ENCODE results near the gene SMG6.

The SMG6 gene

GRCh38 chr17:2076087-2076984 lies 227.2 kb downstream of the SMG6 start:
- no peak for DNase-seq (ENCODE audit: low read depth)

- no peak for DNase-seq (ENCODE audit: low read depth)
Observed at GRCh38 chr17:2075336-2076086, 228.1 kb downstream of the SMG6 start.

GRCh38 chr17:2074919-2075318 lies 228.7 kb downstream of the SMG6 start:
- no peak for DNase-seq (ENCODE audit: low read depth)

DNA sequence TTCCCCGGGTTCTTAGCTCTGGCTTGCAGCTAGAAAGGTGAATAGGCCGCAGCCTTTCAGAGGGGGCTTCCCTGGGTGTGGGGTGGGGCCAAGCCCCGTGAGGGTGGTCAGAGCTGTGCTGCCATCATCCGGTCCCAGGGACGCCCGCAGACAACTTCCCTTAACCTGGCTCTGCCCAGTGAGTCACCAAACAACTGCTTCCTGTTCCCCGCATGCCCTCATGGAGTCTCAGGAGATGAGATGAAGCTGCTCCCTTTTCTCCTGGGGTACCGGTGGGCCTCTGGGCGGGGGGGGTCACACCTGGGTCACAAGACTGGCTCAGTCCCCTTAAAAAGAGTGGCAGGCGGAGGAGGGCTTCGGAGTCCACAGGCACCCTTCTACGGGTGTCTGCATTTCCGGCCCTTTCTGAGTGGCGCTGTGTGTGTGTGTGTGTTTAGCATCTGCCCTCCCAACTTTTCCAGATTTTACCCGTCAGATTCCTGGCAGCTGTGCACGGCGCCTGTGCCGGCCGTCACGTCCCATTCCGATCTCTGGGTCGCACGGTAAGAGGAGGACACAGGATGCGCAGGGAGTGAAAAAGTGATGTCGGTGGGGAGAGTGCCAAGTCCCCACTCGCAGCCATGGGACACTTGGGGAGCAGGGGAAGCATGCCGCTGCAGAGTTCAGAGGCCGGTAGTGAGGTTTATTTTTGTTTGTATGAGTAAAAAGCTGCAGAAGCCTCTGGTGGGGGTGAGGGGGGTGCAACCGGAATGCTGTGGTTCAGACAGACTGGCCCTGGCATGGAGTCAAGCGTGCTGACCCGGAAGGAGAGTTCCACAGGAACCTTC lies 231.9 kb downstream of the SMG6 start:
- no peak for DNase-seq (ENCODE audit: low read depth)

GRCh38 chr17:2071024-2071385 lies 232.6 kb downstream of the SMG6 start:
- DNase-seq (ENCODE audit: low read depth) = no peak

DNA sequence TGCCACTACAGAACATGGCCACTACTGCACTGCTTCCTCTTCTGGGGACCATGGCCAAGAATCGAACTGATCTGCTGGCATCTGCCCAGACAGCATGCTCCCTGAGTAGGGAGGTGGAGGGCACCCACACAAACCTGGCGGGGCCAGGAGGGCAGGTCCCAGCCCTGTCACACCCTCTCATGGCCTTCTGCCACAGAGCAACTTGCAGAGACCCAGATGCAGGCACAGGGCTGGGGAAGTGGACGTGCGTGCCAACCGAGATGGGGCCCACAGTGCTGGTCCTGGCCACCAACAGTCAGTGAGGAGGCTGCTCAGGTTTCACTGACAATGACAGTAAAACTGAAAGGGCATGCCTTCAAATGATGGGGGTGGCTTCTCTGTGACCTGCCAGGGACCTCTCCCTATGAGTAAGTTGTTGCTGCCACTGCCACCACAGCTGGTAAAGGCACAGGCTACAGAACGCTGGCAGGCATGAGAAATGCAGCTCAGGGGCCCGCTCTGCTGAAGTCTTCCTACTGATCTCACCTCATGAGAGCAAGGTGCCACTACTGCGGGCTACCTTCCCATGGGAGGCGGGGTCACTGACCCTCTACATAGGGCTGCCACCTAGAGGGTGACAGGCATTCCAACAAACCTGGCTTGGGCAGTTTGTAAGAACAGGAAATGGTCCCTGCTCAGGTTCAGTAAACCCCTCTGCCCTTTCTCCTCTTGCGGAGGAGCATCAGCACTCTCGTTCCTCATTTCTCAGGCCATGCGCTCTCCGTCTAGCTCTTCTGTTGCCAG lies 233.2 kb downstream of the SMG6 start:
- DNase-seq (ENCODE audit: low read depth) = peak; percentile 65

GRCh38 chr17:2068519-2069051 lies 235.0 kb downstream of the SMG6 start:
- no peak for DNase-seq (ENCODE audit: low read depth)

DNA sequence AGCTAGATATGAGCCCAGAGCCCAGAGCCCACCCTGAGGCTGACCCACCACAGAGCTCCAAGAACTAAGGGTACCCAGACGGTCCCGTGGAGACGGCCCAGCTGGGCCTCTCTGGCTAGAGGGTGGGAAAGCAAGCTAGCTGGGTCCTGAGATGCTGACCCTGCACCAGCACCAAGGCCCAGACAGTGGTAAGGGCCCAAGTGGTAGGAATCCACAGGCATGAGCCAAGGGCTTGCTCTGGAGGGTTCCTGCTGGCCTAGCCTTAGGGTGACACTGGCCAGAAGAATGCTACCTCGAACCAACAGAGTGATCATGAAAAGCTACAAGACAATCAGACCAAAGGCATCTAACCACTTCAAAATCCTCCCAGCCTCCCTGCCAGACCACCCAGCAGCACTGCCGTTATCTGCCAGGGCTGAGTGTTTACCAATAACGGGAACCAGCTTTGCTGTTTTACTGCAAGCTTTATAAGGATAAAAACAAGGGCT lies 235.5 kb downstream of the SMG6 start:
- DNase-seq (ENCODE audit: low read depth) = no peak

- no peak for DNase-seq (ENCODE audit: low read depth)
Observed at GRCh38 chr17:2067608-2068024, 236.0 kb downstream of the SMG6 start.

DNA sequence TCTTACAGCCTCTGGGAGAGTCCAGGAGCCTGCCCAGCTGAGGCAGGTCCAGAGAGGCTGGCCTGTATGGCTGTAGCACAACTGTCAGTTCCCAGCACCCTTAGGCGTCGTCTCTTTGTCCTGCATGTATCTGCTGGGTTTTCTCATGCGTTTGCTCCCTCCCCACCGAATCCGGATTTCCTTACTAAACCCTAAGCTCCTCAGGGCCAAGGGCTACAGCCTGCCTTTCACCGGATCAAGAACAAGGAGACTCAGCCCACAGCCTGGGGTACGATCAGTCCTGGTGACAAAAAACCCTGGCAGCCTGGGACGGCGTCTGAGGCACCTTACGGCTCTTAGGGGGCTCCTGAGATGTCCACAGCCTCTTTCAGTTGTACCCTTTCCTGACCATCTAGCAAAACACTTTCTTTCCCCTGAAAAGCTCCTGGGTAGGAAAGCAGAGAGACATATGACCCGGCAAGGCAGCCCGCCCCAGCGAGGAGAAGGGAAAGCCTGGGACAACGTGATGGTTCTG lies 236.5 kb downstream of the SMG6 start:
- DNase-seq (ENCODE audit: low read depth) = no peak

DNA sequence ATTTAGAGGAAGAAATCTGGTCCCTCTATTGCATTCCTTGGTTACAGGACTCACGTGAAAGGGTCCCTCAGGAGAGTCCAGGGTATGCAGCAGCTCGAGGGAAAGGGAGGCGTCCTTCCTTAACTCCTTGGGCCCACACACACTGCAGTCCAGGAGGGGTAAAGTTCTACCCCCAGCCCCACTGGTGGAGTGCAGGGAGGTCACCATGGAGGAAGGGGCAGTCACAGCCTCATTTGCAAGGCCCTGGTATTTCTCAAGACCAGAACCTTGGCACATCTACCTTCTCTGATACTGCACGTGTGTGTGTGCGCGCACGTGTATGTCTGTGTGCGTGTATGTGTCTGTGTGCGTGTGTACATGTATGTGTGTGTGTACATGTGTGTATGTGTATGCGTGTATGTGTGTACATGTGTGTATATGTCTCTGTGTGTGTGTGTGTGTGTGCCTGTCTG lies 237.6 kb downstream of the SMG6 start:
- DNase-seq (ENCODE audit: low read depth) = no peak

- DNase-seq (ENCODE audit: low read depth) = no peak
Observed at GRCh38 chr17:2064980-2065785, 238.4 kb downstream of the SMG6 start.

GRCh38 chr17:2064520-2064971 lies 239.0 kb downstream of the SMG6 start:
- DNase-seq (ENCODE audit: low read depth) = no peak

DNA sequence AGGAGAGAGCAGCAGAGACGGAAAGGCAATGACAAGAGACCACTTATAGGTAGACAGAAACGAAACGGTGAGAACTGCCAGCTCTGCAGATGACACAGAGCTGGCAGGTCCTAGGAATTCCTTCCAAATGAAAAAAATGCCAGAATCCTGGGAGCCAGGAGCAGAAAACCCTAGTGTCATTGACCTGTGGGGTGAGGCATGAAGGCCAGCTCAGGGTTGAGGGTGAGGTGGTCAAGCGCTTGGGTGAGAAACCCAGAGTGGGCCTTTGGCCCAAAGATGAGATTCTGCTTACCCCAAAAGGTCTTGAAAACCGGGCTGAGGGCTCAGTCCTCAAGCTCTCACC lies 239.5 kb downstream of the SMG6 start:
- no peak for DNase-seq (ENCODE audit: low read depth)

DNA sequence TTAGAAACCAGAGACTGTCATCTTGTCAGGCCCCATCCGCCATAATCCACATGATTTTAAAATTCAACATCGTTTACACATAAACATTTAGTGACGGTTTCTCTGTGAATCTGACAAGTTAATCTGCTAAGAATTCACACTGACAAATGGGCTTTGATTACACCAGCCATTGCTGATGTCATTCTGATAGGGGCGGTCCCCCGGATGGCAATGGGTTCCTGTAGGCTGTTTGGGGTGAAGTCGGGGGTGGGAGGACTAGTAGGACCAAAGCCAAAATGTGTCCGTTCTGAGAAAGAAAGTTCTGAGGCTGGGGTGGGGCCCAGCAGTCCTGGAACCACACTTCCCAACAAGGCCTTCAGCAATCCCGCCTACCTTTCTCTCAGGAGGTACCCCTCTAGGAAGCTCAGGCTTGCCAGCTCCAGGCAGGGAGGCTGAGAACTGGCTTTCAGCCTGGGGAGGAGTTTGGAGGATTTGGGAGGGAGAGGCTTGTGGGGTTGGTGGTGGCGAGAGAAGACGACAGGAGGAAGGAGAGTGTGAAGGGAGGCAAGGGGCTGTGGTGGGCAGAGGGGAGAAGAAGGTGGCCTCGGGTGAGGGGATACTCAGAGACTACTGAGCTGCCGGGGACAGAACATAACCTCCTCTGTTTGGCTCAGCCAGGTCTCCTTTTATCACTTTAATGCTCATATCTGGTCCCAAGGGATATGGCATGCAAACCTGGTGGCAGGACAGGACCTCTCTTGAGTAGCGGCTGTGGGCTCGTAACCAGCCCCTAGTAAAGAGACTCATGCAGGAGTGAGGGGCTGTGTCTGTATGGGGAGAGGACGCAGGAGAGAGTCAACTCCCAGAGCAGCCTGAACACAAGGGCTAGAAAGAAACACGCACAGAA lies 240.1 kb downstream of the SMG6 start:
- no peak for DNase-seq (ENCODE audit: low read depth)

DNA sequence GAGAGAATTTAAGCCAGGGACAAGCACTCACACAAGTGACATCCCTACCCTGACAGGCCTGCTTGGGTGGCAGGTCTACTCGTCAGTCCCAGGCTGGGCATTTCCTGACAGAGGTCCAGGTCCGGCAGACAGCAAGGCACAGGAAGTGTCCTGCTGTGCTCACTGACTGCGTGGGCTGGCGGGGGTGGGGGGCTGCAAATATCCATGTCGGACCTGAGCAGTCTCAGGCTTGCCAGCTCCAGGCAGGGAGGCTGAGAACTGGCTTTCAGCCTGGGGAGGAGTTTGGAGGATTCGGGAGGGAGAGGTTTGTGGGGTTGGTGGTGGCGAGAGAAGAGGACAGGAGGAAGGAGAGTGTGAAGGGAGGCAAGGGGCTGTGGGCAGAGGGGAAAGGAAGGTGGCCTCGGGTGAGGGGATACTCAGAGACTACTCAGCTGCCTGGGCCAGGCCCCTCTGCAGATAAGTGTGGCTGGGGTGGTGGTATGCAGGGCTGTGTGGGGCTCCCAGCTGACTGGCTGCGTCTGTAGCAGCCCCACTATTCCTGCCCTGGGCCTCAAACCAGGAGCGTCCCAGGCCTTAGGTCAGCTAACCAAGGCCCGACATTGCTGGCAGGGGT lies 240.9 kb downstream of the SMG6 start:
- no peak for DNase-seq (ENCODE audit: low read depth)

DNA sequence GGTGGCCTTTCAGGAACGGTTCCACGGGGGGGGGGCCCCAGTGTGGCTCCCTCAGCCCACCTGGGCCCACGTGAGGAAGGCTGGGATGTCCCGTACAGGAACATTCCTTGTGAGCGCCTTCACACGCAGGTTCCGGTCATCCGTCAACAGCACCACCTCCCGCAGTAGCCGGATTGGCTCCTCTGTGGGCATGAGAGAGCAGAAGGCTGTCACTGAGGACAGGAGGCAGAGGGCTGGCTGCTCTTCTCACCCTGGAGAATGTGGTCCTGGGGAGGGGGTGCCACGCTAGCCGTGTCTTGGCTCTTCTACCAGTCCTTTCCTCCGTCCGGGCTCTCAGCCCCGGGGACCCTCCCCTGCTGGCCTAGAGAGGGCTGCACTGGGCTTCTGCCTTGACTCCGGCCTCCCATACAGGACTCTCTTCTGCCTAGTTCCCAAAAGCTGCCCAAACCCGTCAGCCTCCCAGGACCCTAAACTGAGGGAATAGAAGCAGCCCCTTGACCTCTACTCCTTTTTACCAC lies 242.1 kb downstream of the SMG6 start:
- no peak for DNase-seq (ENCODE audit: low read depth)

- no peak for DNase-seq (ENCODE audit: low read depth)
Observed at GRCh38 chr17:2060681-2061440, 242.7 kb downstream of the SMG6 start.
